Loucy (cell line): ENCODE measurements around the gene TBXT.

Experiments used
- EZH2phosphoT487 ChIP-seq: fragments of 200-600 bp; IDR thresholded peaks from 2 replicates; pipeline ENCODE4 v1.6.1; 2018; ENCODE audit warnings: antibody characterized with exemption, mild to moderate bottlenecking, moderate library complexity, borderline replicate concordance
- TF ChIP-seq, protein P1 (sequence below): fragments of 200-600 bp; sonication (generic); conservative IDR thresholded peaks from 2 replicates; pipeline ENCODE4 v1.5.1; 2014; ENCODE audit warnings: mild to moderate bottlenecking, antibody characterized with exemption, low read length

DNA sequence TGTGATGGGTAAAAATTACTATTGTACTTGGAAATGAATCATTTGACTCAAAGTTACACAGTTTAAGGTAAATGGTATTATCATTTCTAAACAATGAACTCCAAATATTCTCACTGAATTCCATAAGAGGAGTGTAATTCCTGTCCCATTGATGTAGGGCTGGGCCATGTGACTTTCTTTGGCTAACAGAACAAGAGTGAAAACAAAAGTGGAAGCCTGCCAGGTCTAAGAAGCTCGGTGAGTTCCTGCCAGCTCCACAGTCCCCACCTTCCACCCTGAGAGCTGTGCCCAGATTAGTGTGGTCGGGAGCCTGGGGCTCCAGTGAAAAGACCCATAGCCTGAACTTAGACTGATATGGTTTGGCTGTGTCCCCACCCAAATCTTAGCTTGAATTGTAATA lies 24.6 kb downstream of the TBXT start:
- TF ChIP-seq EZH2phosphoT487, result no peak
- TF ChIP-seq, protein P1, sequence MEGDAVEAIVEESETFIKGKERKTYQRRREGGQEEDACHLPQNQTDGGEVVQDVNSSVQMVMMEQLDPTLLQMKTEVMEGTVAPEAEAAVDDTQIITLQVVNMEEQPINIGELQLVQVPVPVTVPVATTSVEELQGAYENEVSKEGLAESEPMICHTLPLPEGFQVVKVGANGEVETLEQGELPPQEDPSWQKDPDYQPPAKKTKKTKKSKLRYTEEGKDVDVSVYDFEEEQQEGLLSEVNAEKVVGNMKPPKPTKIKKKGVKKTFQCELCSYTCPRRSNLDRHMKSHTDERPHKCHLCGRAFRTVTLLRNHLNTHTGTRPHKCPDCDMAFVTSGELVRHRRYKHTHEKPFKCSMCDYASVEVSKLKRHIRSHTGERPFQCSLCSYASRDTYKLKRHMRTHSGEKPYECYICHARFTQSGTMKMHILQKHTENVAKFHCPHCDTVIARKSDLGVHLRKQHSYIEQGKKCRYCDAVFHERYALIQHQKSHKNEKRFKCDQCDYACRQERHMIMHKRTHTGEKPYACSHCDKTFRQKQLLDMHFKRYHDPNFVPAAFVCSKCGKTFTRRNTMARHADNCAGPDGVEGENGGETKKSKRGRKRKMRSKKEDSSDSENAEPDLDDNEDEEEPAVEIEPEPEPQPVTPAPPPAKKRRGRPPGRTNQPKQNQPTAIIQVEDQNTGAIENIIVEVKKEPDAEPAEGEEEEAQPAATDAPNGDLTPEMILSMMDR, result no peak
